GM19351 (cell line): Measurements from ENCODE around the gene SMARCAL1.
"Not testable (repeated sequence)": the region's sequence is repeated elsewhere in the genome, so short reads cannot be mapped to it uniquely, and the experiment has no call there.

Experiments
- ATAC-seq: cut with Tn5 transposase; IDR thresholded peaks from one replicate; pipeline ENCODE4 v1.9.1; 2021; ENCODE audit warnings: mild to moderate bottlenecking, moderate library complexity; ENCODE audit not compliant: unreplicated experiment

SMARCAL1 gene

DNA sequence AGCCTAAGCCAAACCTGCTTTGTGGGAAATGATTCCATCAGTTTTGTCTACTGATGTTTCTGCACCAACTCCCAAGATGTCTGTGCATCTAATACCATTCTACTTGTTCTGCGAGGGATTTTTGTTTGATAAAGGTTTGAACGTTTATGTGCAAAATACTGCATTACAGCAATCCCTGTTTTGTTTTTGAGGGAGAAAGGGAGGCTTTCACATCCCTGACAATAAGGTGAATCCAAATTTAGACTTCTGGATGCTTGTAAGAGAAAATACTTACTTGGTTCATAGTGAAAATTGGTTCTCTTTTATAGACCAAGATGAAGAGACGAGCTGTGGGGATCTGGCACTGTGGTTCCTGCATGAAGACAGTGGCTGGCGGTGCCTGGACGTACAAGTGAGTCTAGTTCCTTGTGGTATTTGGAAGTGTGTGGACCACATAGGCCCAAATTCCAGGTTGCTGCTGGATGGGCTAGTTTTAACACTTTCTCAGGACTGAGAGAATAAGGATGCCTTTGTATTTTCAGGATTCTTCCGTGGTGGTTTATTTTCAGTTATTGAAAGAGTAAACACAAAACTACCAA is 87.4 kb downstream of the SMARCAL1 start:
- no peak for ATAC-seq

DNA sequence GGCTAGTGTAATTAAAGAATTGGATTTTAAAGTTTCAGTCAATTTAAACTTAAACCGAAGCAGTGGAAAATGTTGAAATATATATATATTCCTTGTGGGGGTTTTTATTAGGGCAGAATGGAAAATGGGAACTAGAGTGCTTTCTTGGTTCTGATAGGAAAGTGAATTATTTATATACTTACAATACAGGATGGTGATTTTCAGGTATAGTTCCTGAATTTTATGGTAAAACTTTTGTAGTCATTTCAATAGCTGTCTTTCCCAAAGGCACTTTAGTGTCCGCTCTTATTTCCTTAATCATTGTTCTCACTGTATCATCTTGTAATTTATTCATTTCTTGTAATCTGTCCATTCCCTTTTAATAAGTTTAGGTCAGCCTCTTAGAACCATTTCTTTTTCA is 88.3 kb downstream of the SMARCAL1 start:
- no peak for ATAC-seq

DNA sequence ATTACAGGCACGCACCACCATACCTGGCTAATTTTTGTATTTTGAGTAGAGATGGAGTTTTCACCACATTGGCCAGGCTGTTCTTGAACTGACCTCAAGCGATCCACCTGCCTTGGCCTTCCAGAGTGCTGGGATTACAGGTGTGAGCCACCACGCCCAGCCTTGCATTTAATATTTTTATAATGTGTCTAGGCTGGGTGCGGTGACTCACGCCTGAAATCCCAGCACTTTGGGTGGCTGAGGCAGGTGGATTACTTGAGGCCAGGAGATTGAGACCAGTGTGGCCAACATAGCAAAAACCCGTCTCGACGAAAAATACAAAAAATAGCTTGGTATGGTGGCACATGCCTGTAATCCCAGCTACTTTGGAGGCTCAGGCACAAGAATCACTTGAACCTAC is 89.6 kb downstream of the SMARCAL1 start:
- no peak for ATAC-seq

DNA sequence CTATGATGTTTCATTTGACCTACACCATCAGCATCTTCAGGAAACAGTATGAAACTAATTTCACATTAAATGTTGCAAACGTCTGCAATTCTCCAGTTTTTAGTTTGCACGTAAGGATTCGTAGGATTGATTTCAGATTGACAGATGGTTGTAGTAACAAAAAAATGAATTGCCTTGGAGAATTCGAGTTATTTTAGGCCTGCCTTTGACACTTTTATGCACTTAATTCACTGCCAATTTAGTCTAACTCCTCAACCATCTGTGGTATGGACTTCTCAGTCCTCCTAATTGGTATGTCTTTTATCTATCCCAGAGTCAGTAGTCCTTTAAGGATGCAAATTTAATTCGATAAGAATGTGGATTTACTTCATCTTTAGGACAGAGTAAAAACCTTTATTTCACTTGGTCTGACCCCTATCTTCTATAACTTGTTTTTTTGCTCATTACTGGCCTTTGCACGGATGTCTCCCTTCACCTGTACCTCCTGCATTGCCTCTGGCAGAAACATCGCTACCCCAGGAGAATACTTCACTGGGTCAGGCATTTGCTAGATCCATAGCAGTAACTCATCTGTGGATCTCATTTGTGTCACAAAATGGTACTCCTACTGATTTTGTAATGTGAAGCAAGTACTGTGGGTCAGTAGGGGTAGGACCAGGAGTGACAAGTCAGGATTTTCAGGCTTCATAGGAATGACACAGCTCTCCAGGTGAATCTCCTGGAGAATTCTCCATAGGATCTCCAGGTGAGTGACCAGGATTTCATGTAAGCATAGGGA is 90.3 kb downstream of the SMARCAL1 start:
- no peak for ATAC-seq

DNA sequence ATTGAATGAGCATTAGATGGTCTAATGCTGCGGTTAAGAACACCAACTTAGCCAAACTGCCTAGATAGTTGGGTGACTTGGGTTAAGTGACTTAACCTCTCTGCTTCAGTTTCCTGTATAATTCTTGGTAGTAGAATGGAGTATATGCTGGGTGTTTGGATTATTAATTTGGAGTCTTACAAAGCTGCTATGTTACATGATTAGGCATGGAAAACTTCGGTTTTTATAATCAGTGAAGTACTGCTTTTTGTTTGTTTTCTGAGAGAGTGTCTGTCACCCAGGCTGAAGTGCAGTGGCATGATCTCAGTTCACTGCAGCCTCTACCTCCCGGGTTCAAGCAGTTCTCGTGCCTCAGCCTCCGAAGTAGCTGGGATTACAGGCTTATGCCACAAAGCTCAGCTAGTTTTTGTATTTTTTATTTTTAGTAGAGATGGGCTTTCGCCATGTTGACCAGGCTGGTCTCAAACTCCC is 90.9 kb downstream of the SMARCAL1 start:
- ATAC-seq, result no peak

DNA sequence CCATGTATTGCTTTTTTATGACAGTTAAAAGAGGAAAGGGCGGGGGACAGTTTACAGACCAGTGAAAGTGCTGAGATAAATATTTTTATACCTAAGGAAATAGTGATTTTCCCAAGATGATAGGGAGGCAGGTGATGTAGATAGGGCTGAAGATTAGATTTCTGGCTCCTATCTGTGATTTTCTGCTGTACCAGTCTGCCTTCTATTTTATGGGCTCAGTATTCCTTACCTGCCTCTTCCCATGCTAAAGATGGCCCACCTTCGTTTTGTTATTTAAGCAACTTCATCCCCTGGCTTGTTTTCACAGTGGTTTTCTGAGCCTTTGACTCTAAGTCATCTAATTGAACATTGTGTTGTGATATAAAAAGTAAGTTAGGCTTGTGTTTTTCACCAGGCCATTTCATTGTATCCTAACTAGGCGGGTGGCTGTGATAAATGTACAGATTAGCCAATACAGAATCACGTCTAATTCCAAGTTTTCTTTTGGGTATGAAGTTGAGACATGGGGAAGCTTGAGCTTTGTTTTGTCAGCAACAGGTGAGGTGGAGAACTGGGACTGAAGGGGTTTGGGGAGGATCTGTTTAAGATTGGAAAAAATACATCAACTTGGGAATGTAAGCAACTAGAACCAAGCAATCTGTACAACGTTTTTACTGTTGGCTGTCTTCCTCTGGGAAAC is 91.6 kb downstream of the SMARCAL1 start:
- ATAC-seq, result no peak

DNA sequence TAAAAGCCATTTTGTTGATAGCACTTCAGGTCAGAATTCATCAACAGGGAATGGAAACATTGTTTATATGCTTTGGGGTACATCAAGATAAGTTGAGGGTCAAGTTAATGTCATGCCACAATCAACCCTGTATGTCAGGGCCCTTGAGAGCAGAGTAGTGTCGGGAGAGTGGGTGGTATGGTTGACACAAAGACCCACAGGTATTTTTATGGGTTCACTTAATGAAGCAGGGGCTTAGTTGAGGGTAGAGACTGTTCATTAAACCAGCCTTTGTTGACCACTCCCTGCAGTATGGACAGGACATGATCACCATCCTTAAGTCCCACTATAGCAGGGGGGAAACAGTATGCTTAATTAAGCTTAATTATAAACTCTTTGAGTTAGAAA is 92.1 kb downstream of the SMARCAL1 start:
- ATAC-seq, result no peak

DNA sequence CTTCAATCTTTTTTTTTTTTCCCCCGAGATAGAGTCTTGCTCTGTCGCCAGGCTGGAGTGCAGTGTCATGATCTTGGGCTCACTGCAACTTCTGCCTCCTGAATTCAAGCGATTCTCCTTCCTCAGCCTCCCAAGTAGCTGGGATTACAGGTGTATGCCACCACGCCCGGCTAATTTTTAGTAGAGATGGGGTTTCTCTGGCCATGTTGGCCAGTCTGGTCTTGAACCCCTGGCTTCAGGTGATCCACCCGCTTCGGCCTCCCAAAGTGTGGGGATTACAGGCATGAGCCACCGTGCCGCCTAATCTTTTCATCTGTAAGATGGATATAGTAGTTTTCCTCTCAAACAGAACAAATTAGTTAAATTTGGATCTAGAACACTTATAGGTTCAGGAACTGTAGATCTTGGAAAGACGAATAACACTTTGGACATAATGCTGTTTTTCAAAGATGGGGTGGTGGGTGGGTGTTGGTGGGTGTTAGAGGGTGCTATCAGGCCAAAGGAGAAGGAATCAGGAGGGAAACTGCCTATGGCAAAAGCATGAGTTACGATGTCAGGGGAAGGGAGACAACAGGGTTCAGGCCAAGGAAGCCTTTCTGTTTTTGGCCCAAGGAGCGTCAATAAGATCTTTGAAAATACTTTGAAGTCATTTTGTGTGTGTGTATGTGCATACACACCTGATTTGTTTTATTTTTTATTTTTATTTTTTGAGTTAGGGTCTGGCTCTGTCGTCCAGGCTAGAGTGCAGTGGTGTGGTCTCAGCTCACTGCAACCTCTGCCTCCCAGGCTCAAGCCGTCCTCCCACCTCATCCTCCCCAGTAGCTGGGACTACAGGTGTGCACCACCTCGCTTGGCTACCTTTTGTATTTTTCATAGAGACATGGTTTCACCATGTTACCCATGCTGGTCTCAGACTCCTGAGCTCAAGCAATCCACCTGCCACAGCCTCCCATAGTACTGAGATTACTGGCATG is 93.1 kb downstream of the SMARCAL1 start:
- ATAC-seq, result no peak

DNA sequence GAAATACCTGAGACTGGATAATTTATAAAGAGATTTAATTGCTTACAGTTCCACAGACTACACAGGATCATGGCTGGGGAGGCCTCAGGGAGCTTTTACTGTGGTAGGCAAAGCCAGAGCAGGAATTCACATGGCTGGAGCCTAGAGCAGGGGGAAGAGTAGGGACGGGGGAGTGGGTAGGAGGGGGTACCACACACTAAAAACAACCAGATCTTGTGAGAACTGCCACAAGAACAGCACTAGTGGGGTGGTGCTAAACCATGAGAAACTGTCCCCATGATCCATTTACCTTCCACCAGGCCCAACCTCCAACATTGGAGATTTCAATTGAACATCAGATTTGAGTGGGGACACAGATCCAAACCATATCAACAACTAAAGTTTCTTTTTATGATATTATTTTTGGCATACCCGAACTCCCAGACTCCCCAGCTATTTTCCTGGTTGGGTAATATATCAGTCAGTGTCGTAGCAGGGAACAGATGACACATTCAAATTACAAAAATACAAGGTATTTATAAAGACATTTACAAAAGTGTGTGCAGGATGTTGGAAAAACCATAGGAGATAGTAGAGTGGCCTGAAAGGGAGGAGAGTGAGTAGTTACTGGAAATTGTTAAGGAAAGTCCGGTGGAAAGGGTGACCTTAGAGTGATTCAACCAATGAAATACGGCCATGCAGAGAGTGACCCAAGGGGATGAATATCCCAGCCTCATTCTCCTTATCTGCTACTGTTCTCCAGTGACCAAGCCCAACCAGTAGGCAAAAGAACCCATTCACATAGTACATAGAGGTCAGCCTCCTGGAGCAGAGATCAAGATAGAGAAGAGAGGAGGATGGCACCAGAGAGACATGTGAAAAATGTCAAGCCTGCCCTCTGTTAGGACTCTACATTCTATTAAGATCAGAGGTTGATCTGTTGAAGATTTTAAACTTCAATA is 95.2 kb downstream of the SMARCAL1 start:
- ATAC-seq, result no peak

DNA sequence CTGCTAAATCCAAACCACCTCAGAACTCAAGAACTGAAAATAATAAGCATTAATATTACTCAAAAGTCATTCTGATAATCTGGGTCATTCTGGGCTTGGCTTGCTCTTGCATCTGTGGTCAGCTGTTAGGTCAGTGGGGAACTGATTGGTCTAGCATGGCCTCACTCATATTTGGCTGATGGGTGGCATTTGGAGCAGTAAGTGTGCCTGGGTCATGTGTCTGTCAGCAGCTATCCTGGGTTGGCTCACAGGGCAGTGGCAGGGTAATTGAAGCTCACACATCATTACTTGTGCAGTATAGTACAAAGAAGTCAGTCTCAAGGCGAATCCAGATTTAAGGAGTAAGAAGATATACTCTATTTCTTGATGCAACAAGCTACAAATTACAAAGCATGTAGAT is 95.9 kb downstream of the SMARCAL1 start:
- no peak for ATAC-seq

DNA sequence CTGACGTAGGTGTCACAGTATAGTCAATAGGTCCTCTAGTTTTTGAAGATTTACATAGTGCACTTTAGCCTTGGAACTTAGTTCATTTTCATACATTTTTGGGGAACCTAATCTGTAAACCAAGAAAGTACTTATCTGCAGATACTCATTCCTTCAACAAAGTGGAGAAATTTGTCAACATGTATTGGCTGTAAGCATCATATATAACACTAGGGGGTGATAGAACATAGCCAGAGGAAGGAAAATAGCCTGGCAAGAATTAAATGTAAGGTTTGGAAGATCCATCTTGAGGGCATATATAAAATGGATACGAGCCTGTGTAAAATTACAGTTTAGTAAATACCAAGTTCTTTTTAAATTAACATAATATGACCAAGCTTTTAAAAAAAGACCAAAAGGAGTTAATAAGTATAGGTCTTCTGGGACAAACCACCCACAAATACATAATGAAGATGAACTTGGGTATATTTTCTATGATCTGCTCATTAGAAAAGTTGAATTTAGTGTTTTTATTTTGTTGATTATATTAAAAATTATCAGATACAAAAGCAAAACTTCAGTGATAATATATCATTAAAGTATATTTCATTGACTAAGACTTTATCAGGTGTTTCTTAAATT is 104.6 kb downstream of the SMARCAL1 start:
- ATAC-seq, result no peak

DNA sequence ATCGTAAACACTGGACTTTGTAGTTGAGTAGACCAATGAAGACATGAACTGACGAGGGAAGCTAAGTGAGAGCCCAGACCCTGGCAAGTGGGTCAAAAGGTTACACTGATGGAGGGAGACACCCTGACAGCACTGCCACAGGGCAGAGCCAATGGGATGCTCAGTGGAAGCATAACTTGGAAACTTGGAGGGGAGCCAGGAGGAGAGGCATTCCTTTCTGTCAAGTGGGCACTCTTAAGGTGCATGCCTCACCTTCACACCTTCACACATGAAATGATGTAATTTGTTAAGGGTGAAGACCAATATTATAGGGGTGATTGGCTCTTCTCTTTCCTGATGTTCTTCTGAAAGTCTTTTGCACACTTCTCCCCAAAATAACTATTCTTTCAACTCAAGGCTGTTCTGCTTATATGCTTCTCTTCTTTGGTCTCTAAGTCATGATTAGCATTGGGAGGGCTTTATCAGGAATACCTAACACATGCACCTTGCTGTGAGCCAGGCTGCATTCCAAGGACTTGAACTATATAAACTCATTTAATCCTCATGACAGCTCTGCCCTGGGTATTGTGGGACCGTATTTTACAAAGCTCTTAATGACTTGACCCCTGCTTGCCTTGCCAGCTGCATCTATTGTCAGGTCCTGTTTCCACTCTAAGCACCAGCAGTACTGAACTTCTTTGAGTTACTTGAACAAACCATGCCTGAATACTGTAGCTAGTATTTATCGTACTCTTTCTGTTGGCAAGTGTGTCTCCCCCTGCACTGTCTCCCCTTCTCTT is 105.4 kb downstream of the SMARCAL1 start:
- ATAC-seq, result no peak

DNA sequence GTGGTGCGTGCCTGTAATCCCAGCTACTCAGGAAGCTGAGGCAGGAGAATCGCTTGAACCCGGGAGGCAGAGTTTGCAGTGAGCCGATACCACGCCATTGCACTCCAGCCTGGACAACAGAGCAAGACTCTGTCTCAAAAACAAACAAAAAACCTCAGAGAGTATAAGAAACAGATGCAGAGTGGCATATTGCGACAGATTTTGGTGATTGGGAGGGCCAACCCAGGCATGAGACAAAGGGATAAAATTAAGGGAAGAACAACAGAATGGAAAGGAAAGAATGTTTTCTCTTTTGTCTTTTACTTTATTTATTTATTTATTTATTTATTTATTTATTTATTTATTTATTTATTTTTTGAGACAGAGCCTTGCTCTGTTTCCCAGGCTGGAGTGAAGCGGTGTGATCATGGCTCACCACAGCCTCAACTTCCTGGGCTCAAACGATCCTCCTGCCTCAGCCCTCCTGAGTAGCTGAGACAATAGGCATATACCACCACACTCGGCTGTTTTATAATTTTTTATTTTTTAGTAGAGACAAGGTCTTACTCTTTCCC is 106.4 kb downstream of the SMARCAL1 start:
- not testable (repeated sequence) for ATAC-seq

DNA sequence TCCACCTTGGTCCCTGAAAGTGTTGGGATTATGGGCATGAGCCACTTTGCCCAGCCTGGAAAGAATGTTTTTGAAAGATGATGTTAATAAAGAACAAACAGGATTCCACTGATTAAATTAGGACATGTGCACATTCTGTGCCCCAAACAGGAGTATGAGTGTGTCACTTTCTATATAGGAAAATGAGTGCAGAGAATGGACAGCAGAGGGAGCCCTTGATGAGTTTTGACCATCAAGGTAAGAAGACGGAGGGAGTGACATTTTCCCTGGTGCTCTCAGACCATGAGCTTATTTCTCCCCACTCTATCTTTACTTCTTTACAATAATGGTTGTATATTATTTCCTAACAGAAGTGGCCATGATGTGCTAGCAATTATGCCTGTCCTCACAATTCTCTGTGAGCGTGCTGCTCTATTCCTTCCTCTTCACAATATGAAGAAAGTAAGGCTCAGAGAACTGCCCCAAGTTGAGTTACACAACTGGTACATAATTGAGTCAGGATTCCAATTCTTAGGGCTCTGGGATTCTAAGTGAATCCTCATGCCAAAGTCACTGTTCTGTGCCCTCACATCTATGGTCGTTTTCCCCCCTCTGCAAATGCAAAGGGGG is 107.0 kb downstream of the SMARCAL1 start:
- peak; percentile 73 for ATAC-seq

DNA sequence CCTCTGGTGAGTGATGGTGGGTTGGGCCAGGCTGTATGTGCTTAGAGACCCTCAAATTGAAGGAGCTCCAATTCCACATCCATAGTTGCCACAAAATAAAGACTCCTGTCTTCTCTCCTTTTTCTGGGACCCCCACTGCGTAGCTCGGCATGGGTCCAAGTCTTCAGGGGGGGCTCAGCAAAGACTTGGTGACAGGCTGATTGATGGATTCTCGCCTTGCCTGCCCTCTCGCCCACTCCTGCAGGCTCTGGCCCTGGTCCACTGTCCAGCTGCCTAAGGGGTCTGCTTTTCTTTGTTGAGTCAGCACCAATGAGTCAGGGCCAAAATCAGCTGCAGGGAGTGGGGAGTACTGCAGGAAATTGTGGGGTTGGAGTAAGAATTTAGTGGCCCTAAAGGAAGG is 107.8 kb downstream of the SMARCAL1 start:
- ATAC-seq, result no peak

DNA sequence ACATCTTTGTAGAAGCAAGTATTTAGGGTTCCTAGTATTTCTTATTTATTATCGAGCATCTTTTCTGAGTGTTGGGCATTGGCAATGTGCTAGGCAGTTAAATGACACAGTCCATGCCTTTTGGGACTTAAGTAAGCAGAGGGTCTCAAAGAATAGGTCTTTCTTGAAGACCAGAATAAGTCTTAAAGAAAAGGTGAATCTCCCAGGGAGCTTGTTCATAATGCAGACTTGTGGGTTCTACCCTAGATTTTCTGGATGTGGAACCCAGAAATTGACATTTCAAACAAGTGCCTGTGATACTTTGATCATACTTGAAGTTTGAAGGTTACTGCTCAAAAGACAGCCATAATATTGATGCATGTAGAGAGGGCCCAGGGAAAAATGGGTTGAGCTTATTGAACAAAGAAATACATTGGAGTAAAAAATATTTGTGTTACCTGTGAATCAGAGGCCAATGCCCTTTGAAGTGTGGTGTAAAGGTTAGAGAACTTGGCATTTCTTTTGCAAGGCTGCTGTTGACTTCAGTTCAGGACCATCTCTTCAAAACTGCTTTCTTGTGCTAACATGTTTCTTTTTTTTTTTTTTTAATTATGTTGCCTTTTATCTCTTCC is 110.7 kb downstream of the SMARCAL1 start:
- no peak for ATAC-seq

DNA sequence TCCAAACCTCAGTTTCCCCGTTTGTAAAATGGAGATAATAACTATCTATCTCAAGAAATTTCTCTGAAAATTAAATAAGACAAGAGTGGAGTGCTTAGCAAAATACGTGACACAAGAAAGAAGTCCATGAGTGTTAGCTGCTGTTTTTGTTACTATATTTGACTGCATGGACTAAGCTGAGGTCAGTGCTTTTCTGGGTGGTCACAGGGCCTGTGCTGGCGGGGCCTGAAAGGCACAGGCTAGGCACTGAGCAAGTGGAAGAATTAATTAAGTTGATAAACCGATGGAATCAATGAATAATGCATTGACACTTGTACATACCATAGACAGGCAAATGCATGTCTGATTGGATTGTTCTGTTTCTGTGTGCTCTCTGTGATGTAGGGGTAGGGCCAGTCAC is 113.7 kb downstream of the SMARCAL1 start:
- ATAC-seq, result no peak
